ENCODE measurements around the gene KIAA0825.

DNA sequence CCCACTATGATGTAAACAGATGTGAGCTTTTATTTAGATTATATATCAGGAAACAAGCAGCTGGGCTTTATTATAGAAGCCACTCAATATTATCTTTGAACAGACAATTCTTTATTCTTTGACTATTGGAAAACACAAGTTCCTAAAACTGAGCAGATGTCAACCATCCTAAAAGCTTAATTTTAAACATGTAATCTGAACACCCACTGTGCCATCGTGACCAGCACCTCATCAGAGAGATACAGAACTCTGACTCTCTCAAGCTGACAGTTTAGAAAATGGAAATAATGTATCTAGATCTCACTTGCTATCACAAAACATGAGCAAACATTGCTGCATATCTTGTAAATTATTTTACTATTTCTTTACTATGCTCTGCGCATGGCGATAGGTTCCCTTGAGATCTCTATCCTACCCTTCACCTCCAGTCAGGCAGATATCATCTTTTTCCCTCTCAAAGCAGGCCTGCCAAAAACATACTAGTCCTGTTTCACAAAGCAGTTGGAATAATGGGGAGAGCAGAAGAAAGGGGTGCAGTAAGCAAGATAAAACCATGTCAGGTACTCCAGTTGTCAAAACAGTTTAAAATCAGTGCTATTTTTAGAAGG is 151.0 kb downstream of the KIAA0825 start:
- TF ChIP-seq CTCF (IDR thresholded peaks at IDR 0.05), result no peak
- TF ChIP-seq POLR2A (IDR thresholded peaks at IDR 0.05), result no peak

Measured in adrenal gland (tissue), 5 donors.